Astrocyte (in vitro differentiated cells and primary cell): ENCODE data around the gene CXCR5. TPM values are rescaled to one million over a fixed set of nuclear protein-coding genes. Genes with fewer than 3 reads are reported as not detected.

ENCODE experiments used
- DNase-seq: peaks from one replicate; pipeline ENCODE4 v3.0.0-alpha.2; 2010; ENCODE audit warnings: low read depth
- FAIRE-seq: peaks from 2 replicates; lab custom pipeline; 2011; peaks lifted over from hg19 to GRCh38; lab: Jason Lieb, UNC
- H2AFZ ChIP-seq: 2 replicates; pipeline ENCODE4 v1.6.0; 2012; ENCODE audit warnings: low read depth, low read length, inconsistent platforms
- H3K27ac ChIP-seq: 2 replicates; pipeline ENCODE4 v1.5.1; 2011; ENCODE audit warnings: low read depth, low read length, inconsistent platforms
- H3K27me3 ChIP-seq: 2 replicates; pipeline ENCODE4 v1.6.0; 2011; ENCODE audit warnings: low read length, inconsistent platforms; ENCODE audit not compliant: insufficient read depth
- H3K36me3 ChIP-seq: 2 replicates; pipeline ENCODE4 v1.5.1; 2011; ENCODE audit warnings: low read length, inconsistent platforms; ENCODE audit not compliant: insufficient read depth
- H3K4me1 ChIP-seq: 2 replicates; pipeline ENCODE4 v1.5.1; 2011; ENCODE audit warnings: low read length, inconsistent platforms; ENCODE audit not compliant: insufficient read depth
- H3K4me2 ChIP-seq: 2 replicates; pipeline ENCODE4 v1.6.0; 2012; ENCODE audit warnings: low read length, inconsistent platforms
- H3K4me3 ChIP-seq: 2 replicates; pipeline ENCODE4 v1.5.1; 2011; ENCODE audit warnings: low read depth, mild to moderate bottlenecking, low read length, inconsistent platforms; ENCODE audit not compliant: insufficient read depth
- H3K79me2 ChIP-seq: 2 replicates; pipeline ENCODE4 v1.6.0; 2012; ENCODE audit warnings: mild to moderate bottlenecking, low read length, inconsistent platforms; ENCODE audit not compliant: insufficient read depth
- H3K9ac ChIP-seq: 2 replicates; pipeline ENCODE4 v1.6.0; 2012; ENCODE audit warnings: mild to moderate bottlenecking, low read length, inconsistent platforms
- H3K9me3 ChIP-seq: 2 replicates; pipeline ENCODE4 v1.5.1; 2012; ENCODE audit warnings: low read depth, mild to moderate bottlenecking, low read length, inconsistent platforms; ENCODE audit not compliant: insufficient read depth
- H4K20me1 ChIP-seq: 2 replicates; pipeline ENCODE4 v1.6.0; 2012; ENCODE audit warnings: low read length, inconsistent platforms; ENCODE audit not compliant: insufficient read depth
- H3K27ac Mint-ChIP-seq: one replicate; pipeline ENCODE4 v1.8.0; 2021; ENCODE audit warnings: mild to moderate bottlenecking, mixed read lengths; ENCODE audit not compliant: unreplicated experiment
- H3K27me3 Mint-ChIP-seq: one replicate; pipeline ENCODE4 v1.8.0; 2021; ENCODE audit warnings: low read depth, mixed read lengths; ENCODE audit not compliant: unreplicated experiment
- H3K36me3 Mint-ChIP-seq: one replicate; pipeline ENCODE4 v1.8.0; 2021; ENCODE audit warnings: low read depth, mixed read lengths; ENCODE audit not compliant: unreplicated experiment
- H3K4me1 Mint-ChIP-seq: one replicate; pipeline ENCODE4 v1.8.0; 2021; ENCODE audit warnings: low read depth, mixed read lengths; ENCODE audit not compliant: unreplicated experiment
- H3K4me3 Mint-ChIP-seq: one replicate; pipeline ENCODE4 v1.8.0; 2021; ENCODE audit warnings: mild to moderate bottlenecking, moderate library complexity, mixed read lengths; ENCODE audit not compliant: unreplicated experiment
- H3K9me3 Mint-ChIP-seq: one replicate; pipeline ENCODE4 v1.8.0; 2021; ENCODE audit warnings: mild to moderate bottlenecking, mixed read lengths; ENCODE audit not compliant: unreplicated experiment
- EZH2 ChIP-seq: IDR thresholded peaks from 2 replicates; pipeline ENCODE4 v1.6.1; 2012; ENCODE audit warnings: mild to moderate bottlenecking, low read length, inconsistent platforms; ENCODE audit not compliant: insufficient read depth
- total RNA-seq: library from RNA; stranded (reverse); gene quantifications from 2 replicates; pipeline ENCODE4 v1.2.1, GENCODE V29; 2021
- TF ChIP-seq, protein P1 (sequence below): IDR thresholded peaks from 2 replicates; pipeline ENCODE4 v1.5.1; 2011; ENCODE audit warnings: low read depth, mild to moderate bottlenecking, inconsistent platforms, low read length, moderate library complexity; ENCODE audit not compliant: insufficient read depth

The CXCR5 gene
- total RNA-seq, 1 donor from 2014 or later: 0.07 TPM

DNA sequence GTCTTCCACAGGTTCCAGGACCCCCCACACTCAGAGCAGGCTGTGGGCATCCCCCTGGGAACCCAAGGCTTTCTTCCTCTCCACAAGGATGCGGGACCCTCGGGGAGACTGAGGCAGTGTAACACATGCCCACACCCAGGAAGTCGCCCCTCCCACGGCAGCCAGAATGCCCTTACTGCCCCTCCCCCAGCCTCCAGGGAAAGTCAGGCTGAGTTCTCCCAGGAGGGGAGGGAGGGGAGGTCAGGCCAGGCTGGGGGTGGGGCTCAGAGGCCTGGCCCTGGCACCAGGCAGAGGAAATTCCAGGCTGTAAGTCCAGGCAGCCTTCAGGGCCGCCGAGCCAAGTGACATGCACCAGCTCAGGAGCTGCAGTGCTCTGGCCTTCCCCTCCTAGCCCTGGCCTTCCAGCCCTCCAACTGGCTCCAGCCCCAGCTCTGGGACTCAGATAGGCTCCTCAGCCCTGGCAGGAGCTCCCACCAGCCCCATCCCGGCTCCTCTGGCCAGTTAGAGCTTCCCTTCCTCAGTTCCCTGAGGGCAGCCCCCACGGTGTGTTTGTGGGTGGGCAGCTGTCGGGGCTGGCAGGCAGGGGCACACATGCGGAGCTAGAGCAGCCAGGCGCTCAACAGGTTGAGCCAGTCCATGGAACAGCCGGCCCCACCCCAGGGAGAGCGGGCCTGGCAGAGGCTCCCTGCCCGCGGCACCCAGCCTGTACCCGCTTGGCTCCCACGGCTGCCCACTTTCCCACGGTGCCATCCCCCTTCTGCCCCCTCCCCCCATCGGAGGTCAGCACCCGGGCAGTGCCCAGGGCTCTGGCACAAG, 38.4 kb downstream of the CXCR5 start:
- TF ChIP-seq EZH2: no peak
- TF ChIP-seq, protein P1, sequence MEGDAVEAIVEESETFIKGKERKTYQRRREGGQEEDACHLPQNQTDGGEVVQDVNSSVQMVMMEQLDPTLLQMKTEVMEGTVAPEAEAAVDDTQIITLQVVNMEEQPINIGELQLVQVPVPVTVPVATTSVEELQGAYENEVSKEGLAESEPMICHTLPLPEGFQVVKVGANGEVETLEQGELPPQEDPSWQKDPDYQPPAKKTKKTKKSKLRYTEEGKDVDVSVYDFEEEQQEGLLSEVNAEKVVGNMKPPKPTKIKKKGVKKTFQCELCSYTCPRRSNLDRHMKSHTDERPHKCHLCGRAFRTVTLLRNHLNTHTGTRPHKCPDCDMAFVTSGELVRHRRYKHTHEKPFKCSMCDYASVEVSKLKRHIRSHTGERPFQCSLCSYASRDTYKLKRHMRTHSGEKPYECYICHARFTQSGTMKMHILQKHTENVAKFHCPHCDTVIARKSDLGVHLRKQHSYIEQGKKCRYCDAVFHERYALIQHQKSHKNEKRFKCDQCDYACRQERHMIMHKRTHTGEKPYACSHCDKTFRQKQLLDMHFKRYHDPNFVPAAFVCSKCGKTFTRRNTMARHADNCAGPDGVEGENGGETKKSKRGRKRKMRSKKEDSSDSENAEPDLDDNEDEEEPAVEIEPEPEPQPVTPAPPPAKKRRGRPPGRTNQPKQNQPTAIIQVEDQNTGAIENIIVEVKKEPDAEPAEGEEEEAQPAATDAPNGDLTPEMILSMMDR: no peak
- H3K27me3 Mint-ChIP-seq: no peaks in the 10 kb centered on the region
- H3K79me2 ChIP-seq: peaks cover 83% of the 10 kb centered on the region
- peak overlapping the region; percentile 98 for H3K4me2 ChIP-seq
- H3K9me3 Mint-ChIP-seq: no peaks in the 10 kb centered on the region
- peak overlapping the region; percentile 93 for H3K27ac ChIP-seq
- H3K9me3 ChIP-seq: no peaks in the 10 kb centered on the region
- no peaks in the 10 kb centered on the region for H3K36me3 ChIP-seq
- H3K27ac Mint-ChIP-seq: no peak overlapping the region
- peak overlapping the region; percentile 96 for H3K4me3 ChIP-seq
- H3K4me1 ChIP-seq: peaks cover 70% of the 10 kb centered on the region
- DNase-seq (peak; percentile 47), FAIRE-seq (no peak)
- H3K9ac ChIP-seq: peak overlapping the region; percentile 97
- H3K4me3 Mint-ChIP-seq: peak overlapping the region; percentile 95
- H3K27me3 ChIP-seq: no peaks in the 10 kb centered on the region
- peaks cover 58% of the 10 kb centered on the region for H4K20me1 ChIP-seq
- peaks cover 2% of the 10 kb centered on the region for H3K36me3 Mint-ChIP-seq
- H3K4me1 Mint-ChIP-seq: peaks cover 41% of the 10 kb centered on the region
- H2AFZ ChIP-seq: no peak overlapping the region

DNA sequence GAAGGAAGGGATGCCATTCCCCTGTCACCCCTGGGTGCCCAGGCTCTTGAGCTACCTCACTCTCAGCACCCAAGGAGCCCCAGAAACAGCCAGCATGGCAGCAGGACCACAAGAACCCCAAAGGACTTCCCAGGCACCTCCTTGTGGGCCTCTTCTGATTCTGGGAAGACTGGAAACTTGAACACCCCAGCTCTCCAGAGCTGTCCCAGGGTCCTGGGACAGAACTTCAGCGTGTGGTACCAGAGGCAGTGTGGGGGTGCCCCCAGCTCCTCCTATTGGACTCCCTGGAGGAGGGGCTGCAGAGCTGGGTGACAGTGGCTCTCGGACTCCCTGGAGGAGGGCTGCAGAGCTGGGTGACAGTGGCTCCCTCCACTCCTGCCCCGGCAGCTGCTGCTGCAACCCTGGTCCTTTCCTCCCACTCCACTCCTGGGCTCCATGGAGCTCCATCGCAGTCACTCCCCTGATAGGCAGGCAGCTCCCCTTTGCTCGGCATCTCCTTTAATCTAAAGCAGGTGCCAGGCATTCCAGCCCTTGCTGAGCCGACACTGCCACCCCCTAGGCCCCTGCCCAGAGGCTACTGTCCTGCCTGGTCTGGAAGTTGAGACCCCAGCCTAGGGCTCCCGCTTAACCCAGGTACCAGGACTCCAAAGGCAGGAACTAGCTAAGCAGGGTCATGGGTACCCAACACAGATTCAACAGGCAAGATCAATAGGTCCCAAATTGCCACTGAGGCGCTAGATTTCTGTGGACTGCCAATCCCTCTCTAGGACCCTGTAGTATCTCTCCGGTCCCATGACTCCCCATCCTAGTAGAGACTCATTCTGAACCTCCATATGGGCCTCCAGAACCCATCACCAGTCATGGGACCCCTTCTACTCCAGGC, 39.3 kb downstream of the CXCR5 start:
- H2AFZ ChIP-seq: no peak overlapping the region

More for the DNA sequence above, 39.3 kb downstream of the CXCR5 start:
- H3K4me3 Mint-ChIP-seq: peak overlapping the region; percentile 95
- Histone ChIP-seq H3K27ac (peak overlapping the region; percentile 93), H3K4me3 (peak overlapping the region; percentile 96), H3K4me2 (peak overlapping the region; percentile 98), H3K79me2 (peaks cover 75% of the 10 kb centered on the region), H3K27me3 (no peaks in the 10 kb centered on the region), H3K9me3 (no peaks in the 10 kb centered on the region), H3K36me3 (no peaks in the 10 kb centered on the region), H4K20me1 (peaks cover 52% of the 10 kb centered on the region), H3K9ac (peak overlapping the region; percentile 97), H3K4me1 (peaks cover 68% of the 10 kb centered on the region)
- H3K36me3 Mint-ChIP-seq: peaks cover 2% of the 10 kb centered on the region
- no peak for TF ChIP-seq EZH2
- TF ChIP-seq, protein P1: no peak
- no peaks in the 10 kb centered on the region for H3K27me3 Mint-ChIP-seq
- H3K4me1 Mint-ChIP-seq: peaks cover 38% of the 10 kb centered on the region
- FAIRE-seq (no peak), DNase-seq (no peak)
- peak overlapping the region; percentile 83 for H3K27ac Mint-ChIP-seq
- no peaks in the 10 kb centered on the region for H3K9me3 Mint-ChIP-seq
